NT2/D1 (cell line): ENCODE measurements around the gene PRPF4.

Experiments
- DNase-seq: peaks from one replicate; pipeline ENCODE4 v3.0.0-alpha.2; 2011; ENCODE audit warnings: low read depth, low spot score
- H3K27me3 ChIP-seq: 2 replicates; pipeline ENCODE4 v1.6.0; 2011; ENCODE audit warnings: mild to moderate bottlenecking; ENCODE audit not compliant: insufficient read length, insufficient read depth
- H3K36me3 ChIP-seq: 2 replicates; pipeline ENCODE4 v1.6.1; 2011; ENCODE audit warnings: mild to moderate bottlenecking, low read length, mixed read lengths; ENCODE audit not compliant: insufficient read depth, insufficient read length
- H3K4me1 ChIP-seq: 2 replicates; pipeline ENCODE4 v1.5.1; 2011; ENCODE audit not compliant: insufficient read depth, insufficient read length
- H3K4me3 ChIP-seq: 2 replicates; pipeline ENCODE4 v1.5.1; 2011; ENCODE audit warnings: low read depth; ENCODE audit not compliant: insufficient read length
- H3K9ac ChIP-seq: 2 replicates; pipeline ENCODE4 v1.6.0; 2011; ENCODE audit warnings: low read depth; ENCODE audit not compliant: insufficient read length
- H3K9me3 ChIP-seq: 2 replicates; pipeline ENCODE4 v1.5.1; 2011; ENCODE audit warnings: mild to moderate bottlenecking, low read length; ENCODE audit not compliant: insufficient read depth
- SUZ12 ChIP-seq: IDR thresholded peaks from 2 replicates; pipeline ENCODE4 v1.6.1; 2011; ENCODE audit not compliant: insufficient read length, insufficient read depth; ENCODE audit errors: extremely low read depth
- YY1 ChIP-seq: IDR thresholded peaks from 2 replicates; pipeline ENCODE4 v1.6.1; 2011; ENCODE audit not compliant: insufficient read length, insufficient read depth
- ZNF274 ChIP-seq: IDR thresholded peaks from 2 replicates; pipeline ENCODE4 v1.6.1; 2011; ENCODE audit warnings: mild to moderate bottlenecking, low read depth, low read length

Gene PRPF4

DNA sequence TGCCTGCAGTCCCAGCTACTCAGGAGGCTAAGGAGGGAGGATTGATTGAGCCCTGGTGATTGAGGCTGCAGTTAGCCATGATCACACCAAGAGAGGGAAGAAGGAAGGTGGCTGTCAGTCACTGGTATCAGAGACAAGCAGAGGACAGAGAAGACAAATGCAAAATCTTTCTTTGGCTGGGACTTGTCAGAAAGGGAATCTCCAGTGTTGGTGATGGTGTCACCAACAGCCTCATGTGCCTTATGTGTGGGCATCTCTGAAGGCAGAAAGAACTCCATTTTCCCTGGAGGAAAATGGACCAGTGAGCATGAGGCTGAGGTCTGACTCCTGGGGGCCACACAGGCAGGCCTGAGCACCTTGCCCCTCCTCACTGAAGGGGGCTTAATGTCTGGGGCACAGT is 39.8 kb downstream of the PRPF4 start:
- Histone ChIP-seq H3K4me1 (no peaks in the 10 kb centered on the region), H3K9me3 (no peaks in the 10 kb centered on the region), H3K9ac (no peak overlapping the region), H3K27me3 (no peaks in the 10 kb centered on the region), H3K4me3 (no peak overlapping the region), H3K36me3 (no peaks in the 10 kb centered on the region)
- TF ChIP-seq ZNF274: no peak
- no peak for DNase-seq

DNA sequence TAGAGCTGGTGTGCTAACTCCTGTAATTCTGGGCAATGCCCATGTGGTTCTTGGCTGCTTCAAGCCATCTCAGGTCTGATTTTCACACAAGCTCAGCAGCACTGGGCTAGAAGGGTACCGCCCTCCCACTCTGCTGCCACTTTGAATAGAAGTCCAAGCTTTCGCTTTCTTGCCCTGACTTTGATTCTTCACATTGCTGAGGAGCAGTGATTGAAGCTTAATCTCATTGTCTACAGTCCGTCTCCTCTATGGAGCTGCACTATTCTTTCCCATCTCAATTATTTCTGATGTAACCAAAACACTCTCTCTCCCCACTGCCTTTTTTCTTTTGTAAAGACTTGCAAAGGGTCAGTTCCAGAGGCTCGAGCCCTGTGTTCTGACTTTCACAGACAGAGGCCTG is 40.6 kb downstream of the PRPF4 start:
- Histone ChIP-seq H3K9me3 (no peaks in the 10 kb centered on the region), H3K27me3 (no peaks in the 10 kb centered on the region), H3K36me3 (no peaks in the 10 kb centered on the region), H3K4me1 (no peaks in the 10 kb centered on the region), H3K4me3 (no peak overlapping the region), H3K9ac (no peak overlapping the region)
- DNase-seq: no peak
- TF ChIP-seq SUZ12: no peak
- TF ChIP-seq YY1: no peak
- no peak for TF ChIP-seq ZNF274

- no peak for DNase-seq
- Histone ChIP-seq H3K9ac (no peak overlapping the region), H3K36me3 (no peaks in the 10 kb centered on the region), H3K4me1 (no peaks in the 10 kb centered on the region), H3K27me3 (no peaks in the 10 kb centered on the region), H3K9me3 (no peaks in the 10 kb centered on the region), H3K4me3 (no peak overlapping the region)
- TF ChIP-seq SUZ12: no peak
Measured at GRCh38 chr9:113317777-113318176, 42.3 kb downstream of the PRPF4 start.

- Histone ChIP-seq H3K9me3 (no peaks in the 10 kb centered on the region), H3K36me3 (no peaks in the 10 kb centered on the region), H3K9ac (no peak overlapping the region), H3K27me3 (no peaks in the 10 kb centered on the region), H3K4me1 (no peaks in the 10 kb centered on the region), H3K4me3 (no peak overlapping the region)
- no peak for DNase-seq
- TF ChIP-seq ZNF274 (no peak), SUZ12 (no peak), YY1 (no peak)
Measured at GRCh38 chr9:113319054-113319453, 43.6 kb downstream of the PRPF4 start.

- no peak overlapping the region for H3K9ac ChIP-seq
- DNase-seq: no peak
- H3K4me1 ChIP-seq: no peaks in the 10 kb centered on the region
Measured at GRCh38 chr9:113320051-113320450, 44.6 kb downstream of the PRPF4 start.

DNA sequence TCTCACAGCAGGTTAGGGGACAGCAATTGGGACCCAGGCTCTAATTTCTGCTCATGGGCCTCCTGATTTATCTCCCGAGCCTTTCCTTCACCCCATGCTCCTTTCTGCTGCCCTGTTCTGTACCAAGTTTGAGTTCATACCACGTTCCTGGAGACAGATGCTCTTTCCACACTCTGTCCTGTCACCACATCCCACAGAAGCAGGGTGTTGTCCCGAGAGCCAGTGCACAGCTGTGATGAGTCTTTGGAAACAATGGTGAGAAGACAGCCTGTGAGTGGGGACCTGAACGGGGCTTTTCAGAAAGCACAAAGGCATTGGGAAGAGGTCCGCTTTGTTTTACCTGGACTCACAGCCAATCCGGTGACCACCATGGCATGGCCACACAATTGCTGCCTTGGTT is 47.2 kb downstream of the PRPF4 start:
- DNase-seq: no peak

More at GRCh38 chr9:113320051-113320450, 44.6 kb downstream of the PRPF4 start:
- TF ChIP-seq ZNF274 (no peak), YY1 (no peak), SUZ12 (no peak)
- H3K27me3 ChIP-seq: no peaks in the 10 kb centered on the region
- H3K36me3 ChIP-seq: no peaks in the 10 kb centered on the region
- no peak overlapping the region for H3K4me3 ChIP-seq
- H3K9me3 ChIP-seq: no peaks in the 10 kb centered on the region

GRCh38 chr9:113326230-113326629 is 50.8 kb downstream of the PRPF4 start:
- Histone ChIP-seq H3K9ac (no peak overlapping the region), H3K4me3 (no peak overlapping the region), H3K27me3 (no peaks in the 10 kb centered on the region), H3K4me1 (no peaks in the 10 kb centered on the region), H3K36me3 (no peaks in the 10 kb centered on the region), H3K9me3 (no peaks in the 10 kb centered on the region)
- TF ChIP-seq SUZ12: no peak
- TF ChIP-seq ZNF274: no peak
- TF ChIP-seq YY1: no peak
- no peak for DNase-seq

More for the DNA sequence above, 47.2 kb downstream of the PRPF4 start:
- no peak overlapping the region for H3K4me3 ChIP-seq
- H3K9me3 ChIP-seq: no peaks in the 10 kb centered on the region
- TF ChIP-seq ZNF274 (no peak), YY1 (no peak), SUZ12 (no peak)
- no peaks in the 10 kb centered on the region for H3K27me3 ChIP-seq
- H3K36me3 ChIP-seq: no peaks in the 10 kb centered on the region
- H3K9ac ChIP-seq: no peak overlapping the region
- H3K4me1 ChIP-seq: no peaks in the 10 kb centered on the region

DNA sequence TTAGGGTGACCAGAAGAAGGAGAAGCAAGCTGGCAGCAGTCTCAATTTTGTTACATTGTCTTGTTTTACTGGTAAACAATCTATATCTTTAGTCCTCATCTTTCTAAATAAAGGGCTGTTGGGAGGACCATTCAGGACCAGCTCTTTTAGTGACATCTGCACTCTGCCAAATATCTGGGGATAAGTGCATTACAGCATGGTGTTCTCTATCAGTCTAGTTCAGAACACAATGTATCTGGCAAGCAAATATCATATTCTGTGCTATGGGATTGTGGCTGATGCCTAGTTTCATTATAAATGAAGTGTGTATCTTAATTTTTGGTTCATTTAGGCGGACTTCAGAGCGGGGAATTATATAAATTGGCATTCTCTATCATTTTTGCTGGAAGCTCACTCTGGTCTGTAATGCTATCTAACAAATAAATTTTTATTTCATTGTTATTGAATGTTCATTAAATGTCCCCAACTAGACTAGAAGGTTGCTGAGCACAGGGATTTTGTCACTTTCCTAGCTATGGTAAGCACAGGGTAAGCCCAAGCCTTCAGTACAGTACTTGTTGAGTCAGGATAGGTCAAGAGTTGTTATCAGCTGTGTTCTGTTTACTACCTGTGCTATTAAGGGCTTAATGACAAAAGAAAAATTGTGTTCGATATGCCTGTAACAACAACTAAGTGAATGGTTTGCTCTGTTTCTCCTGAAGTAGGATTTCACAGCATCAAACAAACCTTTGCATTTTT is 52.8 kb downstream of the PRPF4 start:
- H3K4me1 ChIP-seq: no peaks in the 10 kb centered on the region
- TF ChIP-seq SUZ12: no peak
- no peak for TF ChIP-seq YY1
- no peak for TF ChIP-seq ZNF274
- no peak overlapping the region for H3K4me3 ChIP-seq
- DNase-seq: no peak
- no peak overlapping the region for H3K9ac ChIP-seq
- no peaks in the 10 kb centered on the region for H3K9me3 ChIP-seq
- no peaks in the 10 kb centered on the region for H3K27me3 ChIP-seq
- no peaks in the 10 kb centered on the region for H3K36me3 ChIP-seq
